Measurements from ENCODE around the gene RBMS3. TPM values are rescaled to one million over a fixed set of nuclear protein-coding genes. Genes with fewer than 3 reads are reported as not detected.

RBMS3 gene
- total RNA-seq, 3 donors from 2014 or later = 4.6 to 53.6 (median 11.7) TPM

DNA sequence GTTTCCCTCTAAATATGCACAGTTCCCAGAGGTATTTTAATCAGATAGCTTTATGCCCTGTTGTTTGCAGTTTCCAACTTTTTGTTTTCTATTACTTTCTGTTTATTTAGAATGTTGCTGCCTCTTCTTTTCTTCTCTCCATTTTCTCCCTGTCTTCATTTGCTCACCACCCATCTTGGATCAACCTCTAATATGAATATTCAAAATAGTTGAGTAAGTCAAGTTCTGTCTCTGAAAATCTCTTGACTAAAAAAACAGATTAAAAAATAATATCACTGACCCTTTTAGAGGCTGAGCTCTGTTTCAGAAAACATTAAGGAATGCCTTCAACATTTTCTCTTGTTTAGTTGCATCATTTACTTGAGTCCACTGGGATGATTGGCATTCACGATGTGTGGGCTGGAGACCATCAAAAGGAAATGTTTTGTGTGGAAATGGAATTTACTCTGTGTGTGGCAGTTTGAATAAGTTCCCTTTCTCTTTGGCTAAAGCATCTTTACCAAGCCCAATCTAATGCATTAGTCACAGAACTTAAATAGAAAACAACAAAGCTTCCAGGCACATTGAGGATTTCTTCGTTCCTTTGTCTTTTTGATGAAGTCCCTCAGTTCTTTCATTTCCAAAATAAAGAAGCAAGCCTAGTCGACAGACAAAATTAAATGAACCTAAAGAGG lies 691.6 kb downstream of the RBMS3 start:
- intact Hi-C loops (cut with DNase I, micrococcal nuclease) = no loop called here
- no peak overlapping the region for H3K4me3 ChIP-seq

DNA sequence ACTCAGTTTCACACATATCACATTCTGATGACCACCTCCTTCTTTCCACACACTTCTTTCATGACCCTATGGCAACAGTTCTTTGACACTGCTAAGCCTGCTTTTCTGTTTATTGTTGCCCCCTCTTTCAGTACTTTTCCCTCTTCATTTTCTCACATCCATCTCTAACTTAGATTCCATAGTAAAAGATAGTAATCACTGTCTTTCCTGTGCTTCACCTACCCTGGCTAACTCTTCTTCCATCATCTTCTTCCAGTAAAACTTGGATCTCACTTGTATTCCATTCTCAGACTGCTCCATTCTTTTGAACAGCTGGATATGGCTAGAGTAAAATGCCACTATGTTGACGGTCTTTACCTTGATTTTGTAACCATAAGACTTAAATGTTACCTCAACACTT lies 692.9 kb downstream of the RBMS3 start:
- Histone ChIP-seq H3K9me3 (no peaks in the 10 kb centered on the region), H3K4me3 (no peak overlapping the region), H3K36me3 (ENCODE audit: low read depth) (no peaks in the 10 kb centered on the region), H3K4me1 (ENCODE audit: low read depth) (no peaks in the 10 kb centered on the region)
- DNase-seq (no peak), ATAC-seq (no peak)
- TF ChIP-seq, protein P1, sequence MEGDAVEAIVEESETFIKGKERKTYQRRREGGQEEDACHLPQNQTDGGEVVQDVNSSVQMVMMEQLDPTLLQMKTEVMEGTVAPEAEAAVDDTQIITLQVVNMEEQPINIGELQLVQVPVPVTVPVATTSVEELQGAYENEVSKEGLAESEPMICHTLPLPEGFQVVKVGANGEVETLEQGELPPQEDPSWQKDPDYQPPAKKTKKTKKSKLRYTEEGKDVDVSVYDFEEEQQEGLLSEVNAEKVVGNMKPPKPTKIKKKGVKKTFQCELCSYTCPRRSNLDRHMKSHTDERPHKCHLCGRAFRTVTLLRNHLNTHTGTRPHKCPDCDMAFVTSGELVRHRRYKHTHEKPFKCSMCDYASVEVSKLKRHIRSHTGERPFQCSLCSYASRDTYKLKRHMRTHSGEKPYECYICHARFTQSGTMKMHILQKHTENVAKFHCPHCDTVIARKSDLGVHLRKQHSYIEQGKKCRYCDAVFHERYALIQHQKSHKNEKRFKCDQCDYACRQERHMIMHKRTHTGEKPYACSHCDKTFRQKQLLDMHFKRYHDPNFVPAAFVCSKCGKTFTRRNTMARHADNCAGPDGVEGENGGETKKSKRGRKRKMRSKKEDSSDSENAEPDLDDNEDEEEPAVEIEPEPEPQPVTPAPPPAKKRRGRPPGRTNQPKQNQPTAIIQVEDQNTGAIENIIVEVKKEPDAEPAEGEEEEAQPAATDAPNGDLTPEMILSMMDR (IDR thresholded peaks at IDR 0.05) = no peak
- intact Hi-C loops (cut with DNase I, micrococcal nuclease) = no loop called here

More for the DNA sequence above, 691.6 kb downstream of the RBMS3 start:
- no peaks in the 10 kb centered on the region for H3K36me3 ChIP-seq (ENCODE audit: low read depth)
- TF ChIP-seq, protein P1 (IDR thresholded peaks at IDR 0.05) = no peak
- no peaks in the 10 kb centered on the region for H3K4me1 ChIP-seq (ENCODE audit: low read depth)
- ATAC-seq (no peak), DNase-seq (no peak)
- no peaks in the 10 kb centered on the region for H3K9me3 ChIP-seq

DNA sequence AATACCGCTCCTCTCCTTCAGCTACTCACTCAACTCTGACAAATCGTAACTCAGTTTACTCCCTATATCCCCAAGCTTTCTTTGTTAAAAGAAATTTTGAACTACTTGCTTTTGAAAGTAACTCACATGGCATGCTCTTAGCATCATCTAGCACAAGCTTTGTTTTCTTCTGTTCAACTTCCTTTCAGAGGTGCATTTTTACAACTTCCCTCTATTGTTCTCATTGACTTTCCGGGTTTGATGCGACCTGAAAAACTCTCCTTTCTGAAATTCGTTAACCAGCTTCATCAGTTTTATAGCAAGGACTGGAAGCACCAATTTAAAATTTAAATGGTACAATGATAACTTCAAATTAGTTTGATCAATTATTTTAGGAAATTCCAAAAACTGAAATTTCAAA lies 696.0 kb downstream of the RBMS3 start:
- Histone ChIP-seq H3K4me3 (no peak overlapping the region), H3K4me1 (ENCODE audit: low read depth) (no peaks in the 10 kb centered on the region), H3K36me3 (ENCODE audit: low read depth) (no peaks in the 10 kb centered on the region), H3K9me3 (no peaks in the 10 kb centered on the region)
- DNase-seq (no peak), ATAC-seq (no peak)
- TF ChIP-seq, protein P1 (IDR thresholded peaks at IDR 0.05) = no peak
- intact Hi-C loops (cut with DNase I, micrococcal nuclease) = no loop called here

DNA sequence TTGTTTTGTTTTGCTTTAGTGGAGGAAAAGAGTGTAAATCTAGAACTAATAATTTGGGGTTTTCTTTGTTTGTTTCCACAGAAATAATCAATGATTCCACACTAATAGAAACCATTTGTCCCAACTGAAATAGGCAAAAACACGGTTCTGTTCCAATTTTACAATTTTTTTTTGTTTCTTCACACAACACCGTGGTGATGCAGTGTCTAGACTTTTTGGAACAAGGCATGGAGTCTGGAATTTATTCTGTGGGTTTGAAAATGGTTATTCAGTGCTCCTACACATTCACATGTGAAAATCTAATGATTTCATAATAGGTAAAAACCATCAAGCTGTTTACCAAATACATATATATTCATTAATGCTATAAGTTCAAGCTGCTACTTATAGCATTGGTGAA lies 696.5 kb downstream of the RBMS3 start:
- Histone ChIP-seq H3K9me3 (no peaks in the 10 kb centered on the region), H3K4me1 (ENCODE audit: low read depth) (no peaks in the 10 kb centered on the region), H3K36me3 (ENCODE audit: low read depth) (no peaks in the 10 kb centered on the region), H3K4me3 (no peak overlapping the region)
- TF ChIP-seq, protein P1 (IDR thresholded peaks at IDR 0.05) = no peak
- intact Hi-C loops (cut with DNase I, micrococcal nuclease) = no loop called here
- no peak for ATAC-seq
- no peak for DNase-seq

DNA sequence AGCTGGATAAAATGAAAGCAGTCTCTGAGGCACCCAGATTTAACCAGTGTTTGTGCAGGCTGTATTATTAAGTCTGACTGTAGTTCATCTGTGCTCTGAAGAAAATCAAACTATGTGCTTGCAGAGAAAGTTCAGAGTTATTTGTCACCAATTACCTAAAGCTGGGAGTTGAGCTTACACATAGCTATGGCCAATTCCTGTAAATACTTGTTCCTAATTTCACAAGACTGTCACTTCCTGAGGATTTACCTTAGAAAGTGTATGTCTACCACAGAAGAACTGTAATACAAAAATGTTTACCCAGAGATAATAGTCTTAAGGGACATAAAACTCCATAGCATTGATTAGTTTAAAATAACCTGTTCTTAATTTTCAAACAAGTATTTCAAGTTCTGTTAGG lies 697.2 kb downstream of the RBMS3 start:
- intact Hi-C loops (cut with DNase I, micrococcal nuclease) = no loop called here
- no peaks in the 10 kb centered on the region for H3K4me1 ChIP-seq (ENCODE audit: low read depth)
- H3K9me3 ChIP-seq = no peaks in the 10 kb centered on the region
- TF ChIP-seq, protein P1 (IDR thresholded peaks at IDR 0.05) = no peak
- no peak for ATAC-seq
- H3K4me3 ChIP-seq = no peak overlapping the region
- H3K36me3 ChIP-seq (ENCODE audit: low read depth) = no peaks in the 10 kb centered on the region
- no peak for DNase-seq

DNA sequence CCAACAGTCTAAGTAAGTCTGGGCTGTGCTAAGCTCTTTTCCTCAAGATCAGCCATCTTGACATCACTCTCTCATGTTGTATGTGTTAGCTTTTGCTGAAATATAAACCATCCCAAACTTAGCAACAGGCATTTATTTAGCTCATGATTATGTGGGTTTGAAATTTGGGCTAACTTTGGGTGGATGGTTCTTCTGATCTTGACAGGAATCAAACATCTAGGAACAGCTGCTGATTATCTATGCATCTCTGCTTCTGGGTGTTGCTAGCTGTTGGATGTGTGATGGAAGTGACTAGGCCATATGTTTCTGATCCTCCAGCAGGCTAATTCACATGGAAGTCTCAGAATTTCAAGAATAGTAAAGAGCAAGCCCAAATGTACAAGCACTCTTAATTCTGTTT lies 710.3 kb downstream of the RBMS3 start:
- no peak overlapping the region for H3K4me3 ChIP-seq
- intact Hi-C loops (cut with DNase I, micrococcal nuclease) = no loop called here

More for the DNA sequence above, 710.3 kb downstream of the RBMS3 start:
- H3K36me3 ChIP-seq (ENCODE audit: low read depth) = no peaks in the 10 kb centered on the region
- no peaks in the 10 kb centered on the region for H3K9me3 ChIP-seq
- ATAC-seq = no peak
- no peak for DNase-seq
- TF ChIP-seq, protein P1 (IDR thresholded peaks at IDR 0.05) = no peak
- no peaks in the 10 kb centered on the region for H3K4me1 ChIP-seq (ENCODE audit: low read depth)
